Skeletal muscle satellite cell (primary cell): ENCODE measurements around the gene NIN. TPM values are rescaled to one million over a fixed set of nuclear protein-coding genes. Genes with fewer than 3 reads are reported as not detected.
A peak's percentile ranks its signal among the peaks of the same experiment; 100 is the strongest.

ENCODE experiments used
- H3K27me3 ChIP-seq: 2 replicates; pipeline ENCODE4 v1.7.0; 2013; ENCODE audit warnings: low read length; ENCODE audit not compliant: control insufficient read depth, insufficient read depth
- H3K36me3 ChIP-seq: 2 replicates; pipeline ENCODE4 v1.7.0; 2013; ENCODE audit warnings: mild to moderate bottlenecking, control low read depth, low read length; ENCODE audit not compliant: insufficient read depth
- H3K4me1 ChIP-seq: 2 replicates; pipeline ENCODE4 v1.7.0; 2013; ENCODE audit warnings: low read length; ENCODE audit not compliant: control insufficient read depth, insufficient read depth
- H3K4me2 ChIP-seq: 2 replicates; pipeline ENCODE4 v1.7.0; 2013; ENCODE audit warnings: mild to moderate bottlenecking, low read length
- H3K4me3 ChIP-seq: 2 replicates; pipeline ENCODE4 v1.7.0; 2013; ENCODE audit warnings: low read length
- H3K9ac ChIP-seq: 2 replicates; pipeline ENCODE4 v1.7.0; 2013; ENCODE audit warnings: mild to moderate bottlenecking, low read depth, low read length, moderate library complexity
- H3K9me3 ChIP-seq: replicated peaks from 2 replicates; pipeline ENCODE4 v1.7.0; 2013; ENCODE audit warnings: mild to moderate bottlenecking, control low read depth, low read length
- small RNA-seq: library from RNA; depleted of rRNA; stranded (forward); fragments of <200 nt; gene quantifications from one replicate; pipeline ENCODE3, GENCODE V24; 2012

The NIN gene

GRCh38 chr14:50678163-50678562 is 152.8 kb downstream of the NIN start:
- H3K9me3 ChIP-seq: no peaks in the 10 kb centered on the region
- H3K4me2 ChIP-seq: peak overlapping the region; percentile 76
- H3K36me3 ChIP-seq: no peaks in the 10 kb centered on the region
- H3K27me3 ChIP-seq: no peaks in the 10 kb centered on the region
- H3K9ac ChIP-seq: peak overlapping the region; percentile 58
- H3K4me3 ChIP-seq: peak overlapping the region; percentile 32
- peaks cover 38% of the 10 kb centered on the region for H3K4me1 ChIP-seq

- H3K27me3 ChIP-seq: no peaks in the 10 kb centered on the region
- peak overlapping the region; percentile 64 for H3K9ac ChIP-seq
- H3K36me3 ChIP-seq: no peaks in the 10 kb centered on the region
- H3K9me3 ChIP-seq: no peaks in the 10 kb centered on the region
- H3K4me2 ChIP-seq: peak overlapping the region; percentile 76
- H3K4me3 ChIP-seq: peak overlapping the region; percentile 54
- peaks cover 38% of the 10 kb centered on the region for H3K4me1 ChIP-seq
Measured at GRCh38 chr14:50677527-50678063, 153.4 kb downstream of the NIN start.

- Histone ChIP-seq H3K9ac (peak overlapping the region; percentile 64), H3K27me3 (no peaks in the 10 kb centered on the region), H3K4me1 (peaks cover 38% of the 10 kb centered on the region), H3K4me3 (peak overlapping the region; percentile 54), H3K4me2 (peak overlapping the region; percentile 76), H3K36me3 (no peaks in the 10 kb centered on the region), H3K9me3 (no peaks in the 10 kb centered on the region)
Measured at GRCh38 chr14:50676814-50677516, 154.0 kb downstream of the NIN start.

- Histone ChIP-seq H3K9me3 (no peaks in the 10 kb centered on the region), H3K9ac (peak overlapping the region; percentile 50), H3K27me3 (no peaks in the 10 kb centered on the region), H3K36me3 (no peaks in the 10 kb centered on the region), H3K4me2 (peak overlapping the region; percentile 30), H3K4me3 (peak overlapping the region; percentile 24), H3K4me1 (peaks cover 38% of the 10 kb centered on the region)
Measured at GRCh38 chr14:50675597-50675996, 155.4 kb downstream of the NIN start.

GRCh38 chr14:50670866-50671256 is 160.1 kb downstream of the NIN start:
- H3K9me3 ChIP-seq: no peaks in the 10 kb centered on the region
- H3K27me3 ChIP-seq: no peaks in the 10 kb centered on the region
- no peak overlapping the region for H3K4me2 ChIP-seq
- no peak overlapping the region for H3K4me3 ChIP-seq
- H3K9ac ChIP-seq: no peak overlapping the region
- no peaks in the 10 kb centered on the region for H3K36me3 ChIP-seq
- peaks cover 20% of the 10 kb centered on the region for H3K4me1 ChIP-seq

- H3K9ac ChIP-seq: no peak overlapping the region
- H3K4me1 ChIP-seq: peaks cover 18% of the 10 kb centered on the region
- no peak overlapping the region for H3K4me2 ChIP-seq
- H3K4me3 ChIP-seq: no peak overlapping the region
- H3K9me3 ChIP-seq: no peaks in the 10 kb centered on the region
- H3K27me3 ChIP-seq: no peaks in the 10 kb centered on the region
- no peaks in the 10 kb centered on the region for H3K36me3 ChIP-seq
Measured at GRCh38 chr14:50670196-50670865, 160.6 kb downstream of the NIN start.

Small RNAs within 50 kb of the gene (small RNA-seq; reads per million reads assigned to genes)
- gene RF00593: not detected
